Skeletal muscle satellite cell (primary cell): ENCODE results near the gene SNRNP25.

ENCODE experiments used
- H3K27me3 ChIP-seq: 2 replicates; pipeline ENCODE4 v1.7.0; 2013; ENCODE audit warnings: low read length; ENCODE audit not compliant: control insufficient read depth, insufficient read depth
- H3K36me3 ChIP-seq: 2 replicates; pipeline ENCODE4 v1.7.0; 2013; ENCODE audit warnings: mild to moderate bottlenecking, control low read depth, low read length; ENCODE audit not compliant: insufficient read depth
- H3K4me1 ChIP-seq: 2 replicates; pipeline ENCODE4 v1.7.0; 2013; ENCODE audit warnings: low read length; ENCODE audit not compliant: control insufficient read depth, insufficient read depth
- H3K4me2 ChIP-seq: 2 replicates; pipeline ENCODE4 v1.7.0; 2013; ENCODE audit warnings: mild to moderate bottlenecking, low read length
- H3K4me3 ChIP-seq: 2 replicates; pipeline ENCODE4 v1.7.0; 2013; ENCODE audit warnings: low read length
- H3K9ac ChIP-seq: 2 replicates; pipeline ENCODE4 v1.7.0; 2013; ENCODE audit warnings: mild to moderate bottlenecking, low read depth, low read length, moderate library complexity
- H3K9me3 ChIP-seq: replicated peaks from 2 replicates; pipeline ENCODE4 v1.7.0; 2013; ENCODE audit warnings: mild to moderate bottlenecking, control low read depth, low read length

The SNRNP25 gene

DNA sequence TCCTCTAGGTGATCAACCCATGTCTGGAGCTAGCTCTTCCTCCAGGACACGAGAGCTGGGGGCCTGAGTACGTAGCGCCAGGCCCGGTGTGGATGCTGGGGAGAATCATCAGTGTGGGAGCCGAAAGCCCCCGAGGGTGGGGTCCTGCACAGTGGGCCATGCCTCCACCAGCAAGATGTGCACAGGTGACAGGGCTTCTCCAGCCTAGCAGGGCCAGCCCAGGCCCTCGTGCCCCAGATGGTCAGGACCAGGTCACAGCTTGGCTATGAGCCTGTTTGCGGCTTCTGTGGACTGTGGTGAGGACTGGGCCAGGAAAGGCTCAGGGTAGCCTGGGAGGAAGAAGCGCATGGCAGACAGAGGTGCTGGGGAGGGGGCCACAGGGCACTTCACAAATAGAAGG, 32.2 kb downstream of the SNRNP25 start:
- H3K27me3 ChIP-seq = no peaks in the 10 kb centered on the region
- no peaks in the 10 kb centered on the region for H3K9me3 ChIP-seq
- peaks cover 58% of the 10 kb centered on the region for H3K36me3 ChIP-seq
- no peak overlapping the region for H3K4me2 ChIP-seq
- H3K9ac ChIP-seq = peak overlapping the region; percentile 34
- peaks cover 45% of the 10 kb centered on the region for H3K4me1 ChIP-seq
- H3K4me3 ChIP-seq = no peak overlapping the region

DNA sequence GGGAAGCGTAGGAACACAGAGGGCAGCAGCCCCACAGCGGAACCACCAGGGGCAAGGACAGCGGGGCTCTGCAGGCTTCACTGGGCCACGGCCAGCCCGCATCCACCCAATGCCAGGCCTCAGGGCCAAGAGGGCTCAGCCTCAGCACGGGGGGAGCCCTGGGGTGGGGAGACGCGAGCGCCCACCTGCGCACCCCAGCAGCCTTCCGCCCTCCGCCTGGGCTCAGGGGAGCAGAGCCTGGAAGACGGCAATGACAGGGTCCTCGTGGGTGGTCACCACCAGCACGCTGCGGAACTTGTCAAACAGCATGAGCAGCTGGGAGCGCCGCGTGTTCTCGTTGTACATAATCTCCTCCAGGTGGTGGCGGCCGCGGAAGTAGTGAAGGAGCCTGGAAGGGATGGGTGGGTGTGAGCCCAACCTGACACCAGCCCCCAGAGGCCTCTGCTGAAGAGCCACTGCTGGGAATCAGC, 32.9 kb downstream of the SNRNP25 start:
- H3K4me2 ChIP-seq = no peak overlapping the region
- H3K9ac ChIP-seq = no peak overlapping the region
- H3K9me3 ChIP-seq = no peaks in the 10 kb centered on the region
- H3K36me3 ChIP-seq = peaks cover 57% of the 10 kb centered on the region
- peaks cover 41% of the 10 kb centered on the region for H3K4me1 ChIP-seq
- H3K4me3 ChIP-seq = no peak overlapping the region
- H3K27me3 ChIP-seq = no peaks in the 10 kb centered on the region

DNA sequence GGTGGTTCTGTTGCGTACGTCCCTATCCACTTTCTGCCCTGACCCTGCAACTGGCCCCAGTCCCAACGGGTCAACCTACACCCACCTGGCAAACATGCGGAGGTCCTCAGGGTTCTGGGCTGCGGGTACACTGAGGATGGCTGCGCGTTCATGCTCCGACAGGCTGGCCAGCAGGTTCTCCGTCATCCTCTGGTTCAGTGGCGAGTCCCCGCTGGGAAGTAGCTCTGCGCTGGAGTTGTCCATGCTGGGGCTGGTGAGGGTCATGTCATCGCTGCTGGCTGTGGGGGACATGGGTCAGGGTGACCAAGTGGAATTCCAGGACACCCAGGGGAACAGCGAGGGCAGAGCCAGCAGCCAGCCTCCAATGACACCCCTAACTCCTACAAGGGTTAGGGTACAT, 35.0 kb downstream of the SNRNP25 start:
- no peak overlapping the region for H3K4me3 ChIP-seq
- no peaks in the 10 kb centered on the region for H3K9me3 ChIP-seq
- H3K27me3 ChIP-seq = no peaks in the 10 kb centered on the region
- H3K36me3 ChIP-seq = peaks cover 58% of the 10 kb centered on the region
- H3K4me1 ChIP-seq = peaks cover 27% of the 10 kb centered on the region
- no peak overlapping the region for H3K9ac ChIP-seq
- H3K4me2 ChIP-seq = no peak overlapping the region

DNA sequence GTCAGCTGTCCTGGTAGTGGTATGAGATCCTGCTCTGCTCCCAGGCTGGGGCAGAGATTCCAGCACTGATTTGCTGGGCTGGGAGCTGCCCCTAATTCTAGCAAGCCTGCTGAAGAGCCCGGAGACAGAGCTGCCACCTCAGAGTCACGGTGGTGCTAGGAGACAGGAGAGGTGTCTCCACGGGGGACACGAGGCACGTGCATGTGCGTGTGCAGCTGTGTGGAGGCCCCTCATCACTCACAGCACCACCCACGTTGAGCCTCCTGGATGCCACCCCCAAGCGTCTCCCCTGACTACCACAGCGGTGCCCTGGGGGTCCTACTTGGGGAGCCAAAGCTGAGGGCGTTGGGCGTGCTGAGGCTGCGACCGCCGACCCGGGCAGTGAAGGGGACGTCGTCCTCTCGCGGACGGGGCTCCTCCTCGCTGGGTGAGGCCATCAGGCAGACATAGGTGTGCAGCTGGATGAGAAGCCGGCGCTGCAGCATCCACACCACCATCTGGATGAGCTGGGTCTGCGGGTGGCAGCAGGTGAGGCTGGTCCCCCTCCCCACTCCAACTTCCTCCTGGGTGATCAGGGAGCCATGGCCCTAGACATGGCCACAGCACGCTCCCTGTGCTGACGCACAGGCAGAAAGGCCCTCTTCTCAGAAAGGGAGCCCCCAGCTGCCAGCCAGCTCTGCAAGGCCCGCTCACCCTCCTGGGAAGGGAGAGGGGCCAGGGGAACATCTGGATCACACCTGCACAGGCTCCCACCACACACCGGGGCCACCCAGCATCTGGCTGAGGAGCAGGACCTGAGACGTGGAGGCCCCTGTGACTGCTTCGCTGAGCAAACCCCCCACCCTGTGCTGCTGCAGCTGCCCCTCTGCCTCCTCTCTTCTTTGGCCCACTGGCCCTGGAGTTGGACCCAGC, 36.0 kb downstream of the SNRNP25 start:
- Histone ChIP-seq H3K4me1 (peaks cover 24% of the 10 kb centered on the region), H3K9me3 (no peaks in the 10 kb centered on the region), H3K4me2 (no peak overlapping the region), H3K27me3 (no peaks in the 10 kb centered on the region), H3K9ac (no peak overlapping the region), H3K36me3 (peaks cover 58% of the 10 kb centered on the region), H3K4me3 (no peak overlapping the region)

DNA sequence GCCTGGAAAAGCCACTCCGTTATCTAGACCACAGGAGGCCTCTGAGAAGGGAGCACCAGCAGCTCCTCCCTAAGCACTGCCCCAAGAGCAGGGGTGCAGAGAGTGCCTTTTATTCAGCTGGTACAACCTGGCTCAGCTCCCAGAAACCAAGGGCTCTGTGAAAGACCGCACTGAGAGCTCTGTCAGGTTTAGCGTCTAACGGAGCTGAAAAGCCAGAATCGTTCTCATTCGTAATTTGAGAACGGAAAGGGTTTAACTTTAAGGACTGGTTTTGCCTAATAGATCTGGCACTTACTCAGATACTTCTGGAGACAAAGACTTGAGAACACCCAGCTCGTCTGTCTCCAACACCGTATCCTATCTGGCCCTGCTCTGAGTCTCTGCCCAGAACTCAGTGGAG, 37.9 kb downstream of the SNRNP25 start:
- Histone ChIP-seq H3K27me3 (no peaks in the 10 kb centered on the region), H3K4me1 (peaks cover 8% of the 10 kb centered on the region), H3K4me2 (no peak overlapping the region), H3K9ac (no peak overlapping the region), H3K4me3 (no peak overlapping the region), H3K9me3 (no peaks in the 10 kb centered on the region), H3K36me3 (peaks cover 52% of the 10 kb centered on the region)

DNA sequence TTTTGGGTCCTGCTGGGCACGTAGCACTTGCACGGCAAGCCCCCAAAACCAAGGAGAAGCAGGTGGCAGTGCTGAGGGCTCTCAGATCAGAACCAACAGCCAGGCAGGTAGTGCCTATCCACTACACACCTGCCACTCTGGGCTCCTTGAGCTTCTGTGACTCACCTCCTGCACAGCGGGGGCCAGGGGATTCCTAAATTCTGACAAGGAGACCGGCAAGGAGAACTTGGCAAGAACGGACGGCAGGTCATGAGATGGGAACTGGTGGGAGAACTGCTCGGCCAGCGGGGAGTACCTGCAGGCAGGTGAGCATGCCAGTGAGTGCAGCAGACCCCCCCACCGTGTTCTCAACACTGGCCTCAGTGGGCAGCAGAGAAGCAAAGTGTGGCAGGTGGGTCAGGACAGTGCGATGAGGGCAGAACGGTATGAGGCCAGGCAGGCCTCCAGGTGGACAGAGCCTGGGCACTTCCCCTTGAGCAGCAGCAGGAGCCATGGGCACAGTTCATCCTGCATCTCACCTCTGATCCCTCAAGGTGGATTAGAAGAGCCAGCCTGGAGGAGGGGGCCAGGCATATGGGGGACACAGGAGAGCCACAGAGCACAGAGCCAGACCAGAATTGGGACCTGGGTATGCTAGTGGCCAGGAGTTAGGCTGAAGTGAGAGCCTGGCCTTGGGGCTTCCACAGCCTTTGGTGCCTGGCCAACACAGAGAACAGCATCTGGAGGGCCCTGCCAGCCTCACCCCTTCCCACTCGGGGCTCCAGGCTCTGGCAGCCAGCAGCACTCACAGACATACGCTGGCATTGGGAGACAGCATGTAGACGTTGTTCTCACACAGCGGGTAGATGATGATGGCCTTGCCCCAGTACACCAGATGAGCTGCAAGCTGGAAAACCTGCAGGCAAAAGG, 39.1 kb downstream of the SNRNP25 start:
- H3K4me3 ChIP-seq = no peak overlapping the region
- H3K36me3 ChIP-seq = peaks cover 44% of the 10 kb centered on the region
- H3K4me1 ChIP-seq = peaks cover 15% of the 10 kb centered on the region
- no peak overlapping the region for H3K4me2 ChIP-seq
- H3K9me3 ChIP-seq = no peaks in the 10 kb centered on the region
- H3K27me3 ChIP-seq = no peaks in the 10 kb centered on the region
- H3K9ac ChIP-seq = no peak overlapping the region

DNA sequence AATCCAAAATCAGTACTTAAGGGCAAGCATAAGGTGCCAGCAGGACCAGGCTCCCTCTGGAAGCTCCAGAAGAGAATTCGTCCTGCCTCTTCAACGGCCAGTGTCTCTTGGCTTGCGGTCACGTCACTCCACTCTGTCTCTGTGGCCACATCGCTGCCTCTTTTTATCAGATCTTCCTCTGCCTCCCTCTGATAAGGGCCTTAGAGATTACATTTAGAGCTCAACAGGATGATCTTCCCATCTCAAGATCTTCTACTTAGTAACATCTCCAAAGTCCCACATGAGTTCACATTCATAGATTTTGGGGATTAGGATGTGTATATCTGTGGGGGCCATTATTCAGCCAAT, 41.3 kb downstream of the SNRNP25 start:
- Histone ChIP-seq H3K36me3 (peaks cover 31% of the 10 kb centered on the region), H3K4me1 (peaks cover 19% of the 10 kb centered on the region), H3K4me2 (no peak overlapping the region), H3K9me3 (no peaks in the 10 kb centered on the region), H3K9ac (no peak overlapping the region), H3K27me3 (no peaks in the 10 kb centered on the region), H3K4me3 (no peak overlapping the region)

DNA sequence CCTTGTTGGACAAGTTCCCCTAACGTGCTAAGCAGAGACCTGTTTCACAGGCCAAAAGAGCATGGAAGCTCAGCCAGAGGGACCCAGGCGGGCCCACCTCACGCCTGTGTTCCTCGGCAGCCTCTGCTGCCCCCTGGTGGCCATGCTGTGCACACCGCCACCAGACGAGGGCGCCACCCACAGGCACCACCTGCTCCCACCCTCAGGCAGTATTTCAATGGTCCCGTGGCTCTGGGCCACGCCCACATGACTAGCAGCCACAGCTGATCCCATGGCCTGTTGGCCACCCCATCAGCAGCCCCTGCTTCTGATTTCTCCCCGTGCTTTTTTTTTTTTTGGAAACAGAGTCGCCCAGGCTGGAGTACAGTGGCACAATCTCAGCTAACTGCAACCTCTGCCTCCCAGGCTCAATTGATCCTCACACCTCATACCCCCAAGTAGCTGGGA, 43.3 kb downstream of the SNRNP25 start:
- no peak overlapping the region for H3K4me2 ChIP-seq
- H3K9ac ChIP-seq = no peak overlapping the region
- no peak overlapping the region for H3K4me3 ChIP-seq
- H3K27me3 ChIP-seq = no peaks in the 10 kb centered on the region
- no peaks in the 10 kb centered on the region for H3K9me3 ChIP-seq
- H3K4me1 ChIP-seq = peaks cover 19% of the 10 kb centered on the region
- peaks cover 26% of the 10 kb centered on the region for H3K36me3 ChIP-seq

DNA sequence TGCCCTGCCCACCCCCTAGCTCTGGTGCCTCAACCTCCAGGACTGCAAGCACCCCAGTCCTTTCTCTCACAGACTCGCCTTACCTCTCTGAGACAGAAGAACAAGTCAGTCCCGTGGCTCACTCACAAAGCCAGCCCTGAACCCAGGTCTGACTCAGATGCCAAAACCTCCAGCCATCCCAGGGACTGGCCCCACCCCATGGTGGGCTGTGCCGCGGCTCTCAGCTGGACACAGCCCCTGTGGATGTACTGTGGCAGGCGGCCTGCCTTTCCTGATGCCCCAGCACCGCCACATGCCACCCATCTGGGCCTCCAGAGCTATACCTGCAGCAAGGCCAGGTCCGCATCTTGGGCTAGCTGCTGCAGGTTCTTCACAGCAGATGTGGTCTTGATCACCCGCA, 44.2 kb downstream of the SNRNP25 start:
- no peak overlapping the region for H3K9ac ChIP-seq
- H3K36me3 ChIP-seq = peaks cover 27% of the 10 kb centered on the region
- peaks cover 19% of the 10 kb centered on the region for H3K4me1 ChIP-seq
- H3K27me3 ChIP-seq = no peaks in the 10 kb centered on the region
- H3K4me2 ChIP-seq = no peak overlapping the region
- no peak overlapping the region for H3K4me3 ChIP-seq
- H3K9me3 ChIP-seq = no peaks in the 10 kb centered on the region

DNA sequence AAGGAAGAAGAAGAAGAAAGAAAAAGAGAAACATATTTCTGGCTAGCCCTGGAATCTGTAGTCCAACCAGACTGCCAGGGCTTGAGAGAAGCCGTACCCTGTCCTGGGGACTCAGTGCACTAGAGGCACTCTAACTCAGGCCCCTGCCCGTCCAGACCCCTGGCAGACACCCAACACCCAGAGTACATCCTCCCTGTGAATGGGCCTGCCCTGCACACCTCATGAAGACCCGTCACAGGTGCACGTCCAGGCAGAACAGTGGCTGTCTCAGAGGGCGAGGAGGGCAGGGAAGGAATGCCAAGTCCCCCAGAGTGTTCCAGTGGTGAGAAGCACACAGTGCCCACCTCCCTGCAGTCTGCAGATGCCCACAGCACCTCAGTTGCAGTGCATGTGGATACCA, 47.4 kb downstream of the SNRNP25 start:
- H3K36me3 ChIP-seq = peaks cover 29% of the 10 kb centered on the region
- no peak overlapping the region for H3K9ac ChIP-seq
- H3K4me3 ChIP-seq = no peak overlapping the region
- no peaks in the 10 kb centered on the region for H3K27me3 ChIP-seq
- no peak overlapping the region for H3K4me2 ChIP-seq
- peaks cover 11% of the 10 kb centered on the region for H3K4me1 ChIP-seq
- H3K9me3 ChIP-seq = no peaks in the 10 kb centered on the region

DNA sequence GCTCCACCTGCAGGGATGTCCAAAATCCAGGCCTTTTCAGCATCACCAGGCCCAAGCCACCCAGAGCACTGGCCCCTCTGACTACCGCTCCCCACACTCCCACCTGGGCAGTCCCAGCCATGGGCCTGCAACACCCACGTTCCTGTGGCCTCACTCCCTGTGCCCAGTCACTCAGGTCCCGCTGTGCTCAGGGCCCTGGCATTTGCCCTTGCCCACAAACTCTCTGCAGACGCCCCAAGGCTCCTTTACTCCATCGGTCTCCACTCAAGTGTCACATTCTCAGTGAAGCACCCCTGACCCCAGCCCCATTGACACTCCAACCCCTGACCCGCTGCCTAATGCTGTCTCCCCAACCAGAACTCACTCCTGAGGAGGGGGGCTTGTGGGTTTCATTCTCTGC, 48.0 kb downstream of the SNRNP25 start:
- no peak overlapping the region for H3K4me2 ChIP-seq
- H3K36me3 ChIP-seq = peaks cover 26% of the 10 kb centered on the region
- no peaks in the 10 kb centered on the region for H3K27me3 ChIP-seq
- no peak overlapping the region for H3K4me3 ChIP-seq
- H3K9me3 ChIP-seq = no peaks in the 10 kb centered on the region
- H3K4me1 ChIP-seq = peaks cover 11% of the 10 kb centered on the region
- H3K9ac ChIP-seq = no peak overlapping the region
